Measurements from ENCODE around the gene NALCN. TPM values are rescaled to one million over a fixed set of nuclear protein-coding genes. Genes with fewer than 3 reads are reported as not detected.

Gene NALCN
- total RNA-seq, 4 donors from 2014 or later = 0.47 to 0.57 TPM; not detected in 2

- WGBS, 2 donors = 6 to 33% methylated on average over 8 to 9 of the region's 41 CpGs
- Histone ChIP-seq H3K4me3 (peak overlapping the region; percentile 35 to 69 (median 50)), H3K4me1 (peaks cover 0 to 32% (median 4%) of the 10 kb centered on the region in 3 donors), H3K36me3 (no peaks in the 10 kb centered on the region), H3K27ac (peak overlapping the region in 2 of 4 donors; percentile 45 to 61), H3K9me3 (no peaks in the 10 kb centered on the region), H3K27me3 (peaks cover 0 to 15% (median 0%) of the 10 kb centered on the region in 4 donors)
- TF ChIP-seq POLR2A (IDR thresholded peaks at IDR 0.05) (no peak), CTCF (IDR thresholded peaks at IDR 0.05) (peak in 3 of 6 experiments; percentile 14 to 44 (median 36))
- intact Hi-C loops (cut with DNase I) = no loop called here
- DNase-seq = no peak
Measured at GRCh38 chr13:101453784-101454201, 37.5 kb upstream of the NALCN start.

DNA sequence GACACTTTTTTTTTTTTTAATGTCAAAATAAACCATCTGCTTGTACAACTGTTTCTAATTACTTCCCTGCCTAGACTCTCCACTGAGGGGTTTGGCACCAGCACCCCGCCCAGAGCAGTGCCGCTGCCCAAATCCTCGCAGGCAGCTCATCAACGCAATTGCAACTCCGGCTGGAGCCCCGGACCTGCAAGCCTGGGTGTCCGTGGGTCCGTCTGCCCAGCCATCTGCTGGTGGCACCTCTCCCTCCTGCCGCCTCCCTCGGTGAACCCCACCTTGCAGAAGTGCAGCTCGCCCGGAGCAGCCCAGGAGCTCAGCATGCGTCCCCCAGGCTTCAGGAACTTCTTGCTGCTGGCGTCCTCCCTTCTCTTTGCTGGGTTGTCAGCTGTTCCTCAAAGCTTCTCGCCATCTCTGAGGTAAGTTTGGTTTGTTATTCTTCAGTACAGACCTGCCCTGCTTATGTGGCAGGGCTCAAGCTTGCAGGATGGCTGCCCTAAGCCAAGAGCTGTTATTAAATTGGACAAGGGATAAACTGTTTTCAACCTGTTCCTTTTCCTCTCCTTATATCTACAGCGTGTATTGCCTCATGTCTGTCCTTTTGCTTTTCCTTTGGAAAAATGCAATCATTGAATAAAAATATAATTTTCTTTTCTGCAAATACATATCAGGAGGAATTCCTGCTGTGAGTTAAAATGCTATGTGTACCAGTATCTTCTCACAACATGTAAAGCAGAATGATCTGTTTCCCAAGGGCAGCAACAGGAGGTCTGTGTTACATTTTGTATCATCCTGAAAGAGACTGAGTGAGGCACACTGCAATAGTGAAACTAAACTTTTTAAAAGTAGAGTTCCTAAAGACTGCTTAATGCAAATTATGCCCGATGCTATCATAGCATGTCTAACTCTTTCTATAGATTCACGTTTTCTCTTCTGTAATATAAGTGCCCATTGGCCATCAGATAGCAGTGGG is 36.5 kb upstream of the NALCN start, which contains the start of gene ITGBL1:
TSS of gene ITGBL1 (plus strand) at position 157 of the 967 bp plus-strand sequence. CDS start at position 316, 159 bp downstream.
- no peak for DNase-seq
- WGBS, 2 donors = 45 to 50% methylated on average over 12 of the region's 18 CpGs
- H3K4me3 ChIP-seq = peak within 1 kb of the TSS; percentile 35 to 69 (median 50)
- TF ChIP-seq POLR2A (IDR thresholded peaks at IDR 0.05) = no peak
- H3K27me3 ChIP-seq = peaks cover 0 to 19% (median 0%) of the 10 kb centered on the region in 4 donors
- peaks cover 0 to 32% (median 4%) of the 10 kb centered on the region in 3 donors for H3K4me1 ChIP-seq
- intact Hi-C loops (cut with DNase I) = no loop called here
- H3K27ac ChIP-seq = peak within 1 kb of the TSS in 2 of 4 donors; percentile 54 to 61
- no peaks in the 10 kb centered on the region for H3K9me3 ChIP-seq
- no peaks in the 10 kb centered on the region for H3K36me3 ChIP-seq

GRCh38 chr13:101451641-101452040 is 35.3 kb upstream of the NALCN start:
- H3K9me3 ChIP-seq = no peaks in the 10 kb centered on the region
- no peak overlapping the region for H3K27ac ChIP-seq
- no peak for DNase-seq
- intact Hi-C loops (cut with DNase I) = no loop called here
- peaks cover 0 to 32% (median 4%) of the 10 kb centered on the region in 3 donors for H3K4me1 ChIP-seq
- no peak for TF ChIP-seq POLR2A (IDR thresholded peaks at IDR 0.05)
- no peak for TF ChIP-seq CTCF (IDR thresholded peaks at IDR 0.05)
- H3K4me3 ChIP-seq = no peak overlapping the region
- H3K36me3 ChIP-seq = no peaks in the 10 kb centered on the region
- peaks cover 0 to 21% (median 0%) of the 10 kb centered on the region in 4 donors for H3K27me3 ChIP-seq

GRCh38 chr13:101450749-101451130 is 34.4 kb upstream of the NALCN start:
- no peaks in the 10 kb centered on the region for H3K36me3 ChIP-seq
- no peak for DNase-seq
- H3K4me1 ChIP-seq = peaks cover 0 to 32% (median 4%) of the 10 kb centered on the region in 3 donors
- peaks cover 0 to 17% (median 0%) of the 10 kb centered on the region in 4 donors for H3K27me3 ChIP-seq
- no peak overlapping the region for H3K4me3 ChIP-seq
- H3K9me3 ChIP-seq = no peaks in the 10 kb centered on the region
- intact Hi-C loops (cut with DNase I) = no loop called here
- 43 to 60% methylated on average over 1 to 2 of the region's 2 CpGs for WGBS, 2 donors
- peak overlapping the region in 2 of 4 donors; percentile 17 to 50 for H3K27ac ChIP-seq
- TF ChIP-seq CTCF (IDR thresholded peaks at IDR 0.05) = no peak

DNA sequence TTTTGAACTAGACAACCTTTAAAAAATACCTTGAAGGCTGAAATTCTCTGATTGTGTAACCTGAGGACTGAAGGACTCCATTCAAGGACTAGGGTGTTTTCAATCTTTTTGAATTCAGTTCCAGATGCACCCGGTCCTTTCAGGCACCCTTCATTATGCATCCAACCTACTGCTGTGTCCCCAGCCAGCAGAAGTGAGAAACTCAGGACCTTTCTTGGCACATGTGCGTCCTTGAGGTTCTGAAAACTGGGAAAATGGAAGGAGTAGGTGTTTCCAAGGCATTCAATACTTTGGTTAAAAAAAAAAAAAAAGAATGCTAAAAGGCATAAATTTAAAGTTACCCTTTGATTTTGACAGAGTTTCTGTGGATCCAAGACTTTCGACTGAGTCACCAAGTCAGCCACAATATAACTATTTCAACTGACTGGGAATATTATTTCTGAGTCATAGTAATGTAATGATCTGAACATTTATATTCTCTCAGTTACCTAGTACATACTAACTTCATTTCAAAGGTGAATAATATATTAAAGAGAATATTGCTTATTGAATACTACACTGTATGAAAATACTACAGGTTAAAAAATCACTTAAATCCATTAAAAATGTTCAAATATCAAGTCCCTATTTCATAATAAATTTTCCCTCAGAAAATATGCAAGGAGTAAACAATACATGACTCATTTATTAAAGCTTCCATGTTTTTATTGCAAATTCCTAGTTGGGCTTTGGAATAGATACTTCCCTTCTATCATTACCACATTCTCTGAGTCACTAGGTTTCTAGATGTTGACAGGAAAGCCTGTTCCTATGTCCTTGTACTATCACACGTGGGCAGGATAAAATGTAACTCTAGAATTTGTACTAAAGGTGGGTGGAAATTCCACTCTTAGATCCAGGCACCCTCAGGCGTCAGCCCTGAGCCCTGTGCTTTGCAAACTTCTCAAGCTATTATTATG is 33.8 kb upstream of the NALCN start:
- intact Hi-C loops (cut with DNase I) = no loop called here
- no peak overlapping the region for H3K4me3 ChIP-seq
- H3K36me3 ChIP-seq = no peaks in the 10 kb centered on the region
- H3K4me1 ChIP-seq = peaks cover 0 to 32% (median 4%) of the 10 kb centered on the region in 3 donors
- DNase-seq = no peak
- TF ChIP-seq POLR2A (IDR thresholded peaks at IDR 0.05) = no peak
- no peak for TF ChIP-seq CTCF (IDR thresholded peaks at IDR 0.05)
- H3K9me3 ChIP-seq = no peaks in the 10 kb centered on the region
- 23 to 26% methylated on average over 5 of the region's 5 CpGs for WGBS, 2 donors
- H3K27ac ChIP-seq = peak overlapping the region in 2 of 4 donors; percentile 17 to 50
- peaks cover 0 to 17% (median 0%) of the 10 kb centered on the region in 4 donors for H3K27me3 ChIP-seq

All from esophagus squamous epithelium (tissue), 5 donors.